CD4-positive, alpha-beta memory T cell (primary cell): Measurements from ENCODE around the gene ANO1. TPM values are rescaled to one million over a fixed set of nuclear protein-coding genes. Genes with fewer than 3 reads are reported as not detected.
A peak's percentile ranks its signal among the peaks of the same experiment; 100 is the strongest.

Experiments
- CTCF ChIA-PET: fragments of 350-600 bp; sonication (Branson Sonifier 250); formaldehyde crosslinking; loops from one replicate; lab custom pipeline; 2021; ENCODE audit warnings: inconsistent platforms; ENCODE audit not compliant: partially characterized antibody; lab: Charles Lee
- POLR2A ChIA-PET: fragments of 350-600 bp; sonication (Branson Sonifier 250); formaldehyde crosslinking; loops from one replicate; lab custom pipeline; 2021; ENCODE audit not compliant: partially characterized antibody; lab: Charles Lee
- DNase-seq, 5 donors: peaks; one replicate each; pipeline versions ENCODE4 v3.0.0 to v3.0.0-alpha.2; 2020 to 2022; ENCODE audit warnings: mixed read lengths in 1 of 5
- H3K27ac ChIP-seq: one replicate; pipeline ENCODE4 v1.7.0; 2013; ENCODE audit warnings: low read depth, low read length
- H3K27me3 ChIP-seq: 2 replicates; pipeline ENCODE4 v1.7.0; 2013; ENCODE audit warnings: mild to moderate bottlenecking, low read length, moderate library complexity; ENCODE audit not compliant: insufficient read depth
- H3K36me3 ChIP-seq: 2 replicates; pipeline ENCODE4 v1.7.0; 2013; ENCODE audit warnings: mild to moderate bottlenecking, low read length, moderate library complexity; ENCODE audit not compliant: insufficient read depth
- H3K4me1 ChIP-seq: 2 replicates; pipeline ENCODE4 v1.7.0; 2013; ENCODE audit warnings: mild to moderate bottlenecking, low read length, moderate library complexity; ENCODE audit not compliant: insufficient read depth
- H3K4me3 ChIP-seq, 2 donors: one replicate each; pipeline ENCODE4 v1.7.0; 2013; ENCODE audit warnings: low read length in 2 of 2, mild to moderate bottlenecking in 1 of 2
- H3K9me3 ChIP-seq, 2 donors: one replicate each; pipeline ENCODE4 v1.7.0; 2013; ENCODE audit warnings: low read length in 2 of 2, control low read depth in 1 of 2; ENCODE audit not compliant: control insufficient read depth in 1 of 2
- H3K27ac Mint-ChIP-seq, 7 donors: one replicate each; pipeline ENCODE4 v1.8.0; 2020 to 2021; ENCODE audit warnings: mixed read lengths in 7 of 7, mild to moderate bottlenecking in 6 of 7, inconsistent platforms in 3 of 7, moderate library complexity in 3 of 7
- H3K27me3 Mint-ChIP-seq, 2 donors: one replicate each; pipeline ENCODE4 v1.8.0; 2020 to 2021; ENCODE audit warnings: mixed read lengths in 2 of 2
- H3K36me3 Mint-ChIP-seq, 2 donors: one replicate each; pipeline ENCODE4 v1.8.0; 2020 to 2021; ENCODE audit warnings: mixed read lengths in 2 of 2, inconsistent platforms in 1 of 2, mild to moderate bottlenecking in 1 of 2
- H3K4me1 Mint-ChIP-seq, 4 donors: one replicate each; pipeline ENCODE4 v1.8.0; 2020 to 2021; ENCODE audit warnings: mixed read lengths in 4 of 4, mild to moderate bottlenecking in 1 of 4
- H3K4me3 Mint-ChIP-seq, 8 donors: one replicate each; pipeline ENCODE4 v1.8.0; 2020 to 2021; ENCODE audit warnings: mixed read lengths in 8 of 8, mild to moderate bottlenecking in 7 of 8, moderate library complexity in 6 of 8, inconsistent platforms in 3 of 8
- H3K9me3 Mint-ChIP-seq, 8 donors: one replicate each; pipeline ENCODE4 v1.8.0; 2020 to 2021; ENCODE audit warnings: mixed read lengths in 8 of 8, mild to moderate bottlenecking in 5 of 8, inconsistent platforms in 3 of 8, moderate library complexity in 1 of 8
- intact Hi-C: fragments of 100-400 bp; cut with micrococcal nuclease; formaldehyde crosslinking; loops from one replicate; pipeline ENCODE4 v1.15.1; 2023
- polyA plus RNA-seq, 2 donors: library from polyadenylated mRNA; unstranded; fragments of 300-500 nt; fragmentation: Illumina TruSeq; gene quantifications; one replicate each; pipeline ENCODE4 v1.2.3, GENCODE V29; 2021
- total RNA-seq, 2 experiments: library from RNA; stranded (reverse); gene quantifications; one replicate each; pipeline ENCODE4 v1.2.3, GENCODE V29; 2021

Gene ANO1
- total and polyA plus RNA-seq, 4 experiments from 2014 or later = not detected

DNA sequence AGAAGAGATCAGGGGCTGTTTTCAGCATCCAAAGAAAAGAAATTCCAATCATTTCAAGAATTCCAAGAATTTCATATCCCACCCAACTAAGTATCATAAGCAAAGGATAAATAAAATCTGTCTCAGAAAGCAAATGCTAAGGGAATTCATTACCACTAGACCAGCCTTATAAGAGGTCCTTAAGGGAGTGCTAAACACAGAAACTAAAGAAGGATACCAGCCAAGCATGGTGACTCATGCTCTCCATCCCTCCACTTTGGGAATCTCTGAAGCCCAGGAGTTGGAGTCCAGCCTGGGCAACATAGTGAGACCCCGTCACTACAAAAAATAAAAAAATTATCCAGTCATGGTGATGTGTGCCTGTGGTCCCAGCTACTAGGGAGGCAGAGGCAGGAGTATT is 142.8 kb downstream of the ANO1 start:
- no peaks in the 10 kb centered on the region for H3K9me3 ChIP-seq
- H3K36me3 ChIP-seq = no peaks in the 10 kb centered on the region
- no peaks in the 10 kb centered on the region for H3K27me3 ChIP-seq
- intact Hi-C loops = no loop called here
- no peak for DNase-seq
- H3K4me3 ChIP-seq = no peak overlapping the region
- no peaks in the 10 kb centered on the region for H3K9me3 Mint-ChIP-seq
- no peaks in the 10 kb centered on the region for H3K4me1 Mint-ChIP-seq
- H3K4me1 ChIP-seq = no peaks in the 10 kb centered on the region
- H3K36me3 Mint-ChIP-seq = no peaks in the 10 kb centered on the region
- H3K27ac ChIP-seq = no peak overlapping the region
- peaks cover 23 to 26% of the 10 kb centered on the region in 2 donors for H3K27me3 Mint-ChIP-seq
- ChIA-PET POLR2A (no interaction called here), CTCF (no interaction called here)
- H3K4me3 Mint-ChIP-seq = no peak overlapping the region
- no peak overlapping the region for H3K27ac Mint-ChIP-seq

GRCh38 chr11:70225681-70226177 is 147.6 kb downstream of the ANO1 start:
- H3K4me1 Mint-ChIP-seq = no peaks in the 10 kb centered on the region
- H3K27me3 Mint-ChIP-seq = peaks cover 1 to 6% of the 10 kb centered on the region in 2 donors
- CTCF ChIA-PET = no interaction called here
- Histone ChIP-seq H3K36me3 (no peaks in the 10 kb centered on the region), H3K4me1 (no peaks in the 10 kb centered on the region), H3K4me3 (no peak overlapping the region), H3K9me3 (no peaks in the 10 kb centered on the region), H3K27ac (no peak overlapping the region), H3K27me3 (no peaks in the 10 kb centered on the region)
- no peak for DNase-seq
- no peaks in the 10 kb centered on the region for H3K36me3 Mint-ChIP-seq
- intact Hi-C loops = no loop called here
- H3K27ac Mint-ChIP-seq = no peak overlapping the region
- POLR2A ChIA-PET = no interaction called here
- H3K4me3 Mint-ChIP-seq = no peak overlapping the region
- H3K9me3 Mint-ChIP-seq = no peaks in the 10 kb centered on the region

- Mint-ChIP-seq H3K9me3 (no peaks in the 10 kb centered on the region), H3K36me3 (no peaks in the 10 kb centered on the region), H3K4me1 (no peaks in the 10 kb centered on the region), H3K27ac (no peak overlapping the region), H3K4me3 (no peak overlapping the region), H3K27me3 (peaks cover 1 to 4% of the 10 kb centered on the region in 2 donors)
- DNase-seq = no peak
- Histone ChIP-seq H3K9me3 (no peaks in the 10 kb centered on the region), H3K27ac (no peak overlapping the region), H3K4me3 (no peak overlapping the region), H3K36me3 (no peaks in the 10 kb centered on the region), H3K4me1 (no peaks in the 10 kb centered on the region), H3K27me3 (no peaks in the 10 kb centered on the region)
- CTCF ChIA-PET = no interaction called here
- POLR2A ChIA-PET = no interaction called here
- intact Hi-C loops = no loop called here
Measured at GRCh38 chr11:70226183-70226582, 148.1 kb downstream of the ANO1 start.

DNA sequence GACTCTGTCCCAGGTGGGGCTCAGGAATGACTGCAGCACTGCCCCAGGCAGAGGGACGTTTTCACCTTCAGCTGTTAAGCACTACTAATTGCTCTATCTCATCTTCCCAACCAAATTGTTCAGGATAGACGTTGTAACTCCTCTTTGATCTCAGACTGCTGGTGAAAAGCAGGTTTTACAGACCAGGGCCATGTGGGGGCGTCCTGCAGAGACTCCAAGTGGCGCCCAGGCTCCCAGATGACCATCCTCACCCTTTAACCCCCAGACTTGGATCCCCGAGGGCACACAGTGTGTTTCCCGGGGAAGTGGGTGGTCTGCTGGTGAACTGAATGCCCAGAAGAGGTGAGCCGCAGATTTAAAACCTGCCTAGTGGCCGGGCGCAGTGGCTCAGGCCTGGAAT is 148.8 kb downstream of the ANO1 start:
- Mint-ChIP-seq H3K9me3 (no peaks in the 10 kb centered on the region), H3K4me1 (no peaks in the 10 kb centered on the region), H3K36me3 (no peaks in the 10 kb centered on the region), H3K27ac (no peak overlapping the region), H3K4me3 (no peak overlapping the region), H3K27me3 (peaks cover 1 to 4% of the 10 kb centered on the region in 2 donors)
- Histone ChIP-seq H3K4me3 (no peak overlapping the region), H3K36me3 (no peaks in the 10 kb centered on the region), H3K4me1 (no peaks in the 10 kb centered on the region), H3K9me3 (no peaks in the 10 kb centered on the region), H3K27me3 (no peaks in the 10 kb centered on the region), H3K27ac (no peak overlapping the region)
- POLR2A ChIA-PET = no interaction called here
- intact Hi-C loops = no loop called here
- CTCF ChIA-PET = no interaction called here
- no peak for DNase-seq

- Histone ChIP-seq H3K27ac (no peak overlapping the region), H3K36me3 (no peaks in the 10 kb centered on the region), H3K27me3 (no peaks in the 10 kb centered on the region), H3K4me1 (no peaks in the 10 kb centered on the region), H3K9me3 (no peaks in the 10 kb centered on the region), H3K4me3 (no peak overlapping the region)
- ChIA-PET CTCF (no interaction called here), POLR2A (interaction anchor here (1.2 kb wide), 1 partner anchor 27 kb away, joined by 3 read pairs; the partner anchor contains the start of gene FADD)
- no peaks in the 10 kb centered on the region for H3K4me1 Mint-ChIP-seq
- intact Hi-C loops = no loop called here
- H3K4me3 Mint-ChIP-seq = no peak overlapping the region
- H3K9me3 Mint-ChIP-seq = no peaks in the 10 kb centered on the region
- H3K27ac Mint-ChIP-seq = no peak overlapping the region
- no peaks in the 10 kb centered on the region for H3K36me3 Mint-ChIP-seq
- peaks cover 1% of the 10 kb centered on the region in 2 donors for H3K27me3 Mint-ChIP-seq
- no peak for DNase-seq
Measured at GRCh38 chr11:70229737-70230136, 151.6 kb downstream of the ANO1 start.

DNA sequence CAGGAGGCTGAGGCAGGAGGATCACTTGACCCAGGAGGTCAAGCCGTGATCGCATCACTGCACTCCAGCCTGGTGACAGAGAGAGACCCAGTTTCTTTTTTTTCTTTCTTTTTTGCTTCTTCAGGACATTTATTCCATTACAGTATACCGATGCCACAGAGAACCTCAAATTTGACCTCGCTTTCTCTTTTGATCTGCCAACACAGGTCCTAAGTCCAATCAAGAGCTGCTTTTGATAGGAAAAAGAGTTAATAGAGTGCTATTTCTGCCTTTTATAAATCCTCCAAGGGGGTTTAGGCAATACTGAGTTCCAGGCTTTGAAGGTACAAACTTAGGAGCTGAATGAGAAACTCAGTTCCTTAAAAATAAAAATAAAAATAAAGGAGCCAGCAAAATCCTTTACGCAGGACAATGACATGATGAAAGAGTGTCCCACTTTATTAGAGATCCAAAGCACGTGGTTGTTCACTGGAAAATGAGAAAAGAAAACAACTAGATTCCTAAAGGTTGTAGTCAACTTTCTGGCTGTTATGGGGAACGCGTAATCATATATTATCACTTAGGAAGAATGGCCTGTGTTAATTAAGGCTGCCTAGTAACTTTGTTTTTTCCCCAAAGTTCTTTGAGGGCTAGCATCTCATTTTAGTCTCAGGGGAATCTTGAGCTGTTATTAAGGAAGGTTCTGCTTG is 152.2 kb downstream of the ANO1 start:
- no peaks in the 10 kb centered on the region for H3K4me1 ChIP-seq
- no peaks in the 10 kb centered on the region for H3K27me3 ChIP-seq
- Mint-ChIP-seq H3K36me3 (no peaks in the 10 kb centered on the region), H3K27ac (peak overlapping the region in 1 of 7 donors; percentile 37), H3K9me3 (no peaks in the 10 kb centered on the region), H3K4me1 (no peaks in the 10 kb centered on the region), H3K4me3 (no peak overlapping the region), H3K27me3 (peaks cover 0 to 1% of the 10 kb centered on the region in 2 donors)
- no peak overlapping the region for H3K27ac ChIP-seq
- H3K36me3 ChIP-seq = no peaks in the 10 kb centered on the region
- no peak for DNase-seq
- H3K4me3 ChIP-seq = no peak overlapping the region
- POLR2A ChIA-PET = no interaction called here
- intact Hi-C loops = no loop called here
- no peaks in the 10 kb centered on the region for H3K9me3 ChIP-seq
- CTCF ChIA-PET = no interaction called here

GRCh38 chr11:70230840-70231710 is 153.0 kb downstream of the ANO1 start:
- intact Hi-C loops = no loop called here
- Histone ChIP-seq H3K27me3 (no peaks in the 10 kb centered on the region), H3K27ac (no peak overlapping the region), H3K36me3 (no peaks in the 10 kb centered on the region), H3K9me3 (no peaks in the 10 kb centered on the region), H3K4me1 (no peaks in the 10 kb centered on the region), H3K4me3 (no peak overlapping the region)
- Mint-ChIP-seq H3K27ac (peak overlapping the region in 1 of 7 donors; percentile 37), H3K9me3 (no peaks in the 10 kb centered on the region), H3K36me3 (no peaks in the 10 kb centered on the region), H3K4me3 (no peak overlapping the region), H3K4me1 (no peaks in the 10 kb centered on the region), H3K27me3 (peaks cover 0 to 1% of the 10 kb centered on the region in 2 donors)
- DNase-seq = no peak
- POLR2A ChIA-PET = no interaction called here
- CTCF ChIA-PET = no interaction called here
